Thyroid gland (tissue), 4 donors: ENCODE data around the gene RAD9A. TPM values are rescaled to one million over a fixed set of nuclear protein-coding genes. Genes with fewer than 3 reads are reported as not detected.
A peak's percentile ranks its signal among the peaks of the same experiment; 100 is the strongest.

Source experiments
- DNase-seq, 2 donors: peaks; one replicate each; pipeline ENCODE4 v3.0.0-alpha.2; 2019
- H3K27ac ChIP-seq, 3 donors: fragments of 200-600 bp; sonication (generic); 1 replicate in 2 of 3; 2 replicates in 1 of 3; pipeline ENCODE4 v1.5.1; 2016 to 2019; ENCODE audit warnings: mild to moderate bottlenecking in 1 of 3, moderate library complexity in 1 of 3
- H3K27me3 ChIP-seq: fragments of 200-600 bp; sonication (generic); one replicate; pipeline ENCODE4 v1.5.1; 2019
- H3K36me3 ChIP-seq, 2 donors: fragments of 200-600 bp; sonication (generic); one replicate each; pipeline ENCODE4 v1.5.1; 2016 to 2019
- H3K4me1 ChIP-seq, 2 donors: fragments of 200-600 bp; sonication (generic); one replicate each; pipeline ENCODE4 v1.5.1; 2017 to 2019
- H3K4me3 ChIP-seq, 3 donors: fragments of 200-600 bp; sonication (generic); replicated peaks in 1 of 3; 1 replicate in 2 of 3; 2 replicates in 1 of 3; pipeline ENCODE4 v1.5.1; 2016; ENCODE audit warnings: mild to moderate bottlenecking in 1 of 3
- H3K9me3 ChIP-seq: fragments of 200-600 bp; sonication (generic); one replicate; pipeline ENCODE4 v1.5.1; 2017
- CTCF ChIP-seq, 6 experiments: fragments of 200-600 bp in 3 of 6; fragments of 450-650 bp in 3 of 6; sonication (generic) in 3 of 6; IDR thresholded peaks; one replicate each; pipeline ENCODE4 v1.5.1; 2016 to 2019; ENCODE audit warnings: antibody characterized with exemption in 6 of 6, mild to moderate bottlenecking in 2 of 6, inconsistent platforms in 1 of 6, moderate library complexity in 1 of 6
- POLR2A ChIP-seq, 2 donors: fragments of 450-650 bp; IDR thresholded peaks; one replicate each; pipeline ENCODE4 v1.6.1; 2017; ENCODE audit warnings: antibody characterized with exemption in 2 of 2, mild to moderate bottlenecking in 2 of 2, moderate library complexity in 1 of 2
- WGBS, 2 donors: methylation state at CpG; one replicate each; pipeline ENCODE4 v1.1.5; 2017; 5-methylcytosine and 5-hydroxymethylcytosine counted together
- intact Hi-C: fragments of 100-400 bp; cut with DNase I; formaldehyde crosslinking; loops from one replicate; pipeline ENCODE4 v1.15.1; 2023
- total RNA-seq, 4 donors: library from RNA; depleted of rRNA; stranded (reverse); fragments of >200 nt; gene quantifications; one replicate each; pipeline ENCODE4 v1.2.3, GENCODE V29; 2016

Gene RAD9A
- total RNA-seq, 4 donors from 2014 or later, result 22.7 to 38.0 (median 31.0) TPM

GRCh38 chr11:67351275-67352005, 40.3 kb upstream of the RAD9A start:
- 49 to 54% methylated on average over 9 to 11 of the region's 11 CpGs for WGBS, 2 donors
- Histone ChIP-seq H3K9me3 (no peaks in the 10 kb centered on the region), H3K36me3 (no peaks in the 10 kb centered on the region), H3K4me3 (no peak overlapping the region), H3K27me3 (no peaks in the 10 kb centered on the region), H3K4me1 (peaks cover 20 to 48% of the 10 kb centered on the region in 2 donors), H3K27ac (peak overlapping the region; percentile 63 to 99 (median 96))
- intact Hi-C loops, result loop anchor here (10.0 kb wide), 1 partner anchor 153 kb away; the partner anchor contains the start of genes CDK2AP2 and PITPNM1
- TF ChIP-seq CTCF (IDR thresholded peaks at IDR 0.05) (peak; percentile 84 to 96 (median 86)), POLR2A (IDR thresholded peaks at IDR 0.05) (no peak)
- peak; percentile 68 to 71 for DNase-seq

DNA sequence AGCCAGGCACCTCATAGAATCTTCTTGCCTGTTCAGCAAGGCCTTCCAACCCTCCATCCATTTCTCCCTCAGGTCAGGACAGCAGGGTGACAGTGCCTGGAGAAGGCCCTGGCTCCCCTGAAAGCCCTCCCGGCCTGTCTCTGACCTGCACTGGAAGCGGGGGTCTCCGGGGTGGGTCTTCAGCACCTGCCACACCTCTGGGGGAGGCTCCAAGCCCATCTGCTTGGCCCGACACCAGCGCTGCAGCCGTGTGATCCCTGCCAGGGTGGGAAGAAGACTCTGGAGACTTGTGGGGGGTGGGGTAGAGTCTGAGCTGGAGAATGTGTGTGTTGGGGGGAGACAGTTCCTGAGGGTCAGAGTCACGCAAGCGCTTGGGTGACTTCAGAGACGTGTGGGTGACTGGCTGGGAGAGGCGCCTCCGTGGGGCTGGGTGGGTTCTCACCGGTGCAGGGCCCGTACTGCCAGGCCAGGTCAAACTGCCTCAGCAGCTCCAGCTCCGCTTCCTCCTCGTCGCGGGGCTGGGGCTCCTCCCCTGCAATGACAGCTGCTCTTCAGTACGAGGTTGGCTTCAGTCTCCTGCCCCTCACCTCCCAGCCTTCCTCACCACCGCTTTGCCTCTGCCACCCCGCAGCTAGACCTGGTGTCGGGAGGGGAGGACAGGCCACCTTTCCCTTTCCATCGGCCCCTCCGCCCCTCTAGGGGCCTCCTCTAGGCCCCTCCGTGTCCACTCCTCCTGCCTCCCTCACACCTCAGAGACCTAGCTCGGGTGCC, 39.1 kb upstream of the RAD9A start:
- Histone ChIP-seq H3K27ac (peak overlapping the region; percentile 81 to 99 (median 96)), H3K4me3 (peak overlapping the region; percentile 30 to 69 (median 42)), H3K4me1 (peaks cover 25 to 61% of the 10 kb centered on the region in 2 donors), H3K27me3 (no peaks in the 10 kb centered on the region), H3K9me3 (no peaks in the 10 kb centered on the region), H3K36me3 (no peaks in the 10 kb centered on the region)
- TF ChIP-seq POLR2A (IDR thresholded peaks at IDR 0.05) (no peak), CTCF (IDR thresholded peaks at IDR 0.05) (no peak)
- intact Hi-C loops, result loop anchor here (10.0 kb wide), 1 partner anchor 152 kb away; the partner anchor contains the start of genes CDK2AP2 and PITPNM1
- WGBS, 2 donors, result 9 to 17% methylated on average over 19 to 22 of the region's 25 CpGs
- peak in 1 of 2 donors; percentile 64 for DNase-seq

DNA sequence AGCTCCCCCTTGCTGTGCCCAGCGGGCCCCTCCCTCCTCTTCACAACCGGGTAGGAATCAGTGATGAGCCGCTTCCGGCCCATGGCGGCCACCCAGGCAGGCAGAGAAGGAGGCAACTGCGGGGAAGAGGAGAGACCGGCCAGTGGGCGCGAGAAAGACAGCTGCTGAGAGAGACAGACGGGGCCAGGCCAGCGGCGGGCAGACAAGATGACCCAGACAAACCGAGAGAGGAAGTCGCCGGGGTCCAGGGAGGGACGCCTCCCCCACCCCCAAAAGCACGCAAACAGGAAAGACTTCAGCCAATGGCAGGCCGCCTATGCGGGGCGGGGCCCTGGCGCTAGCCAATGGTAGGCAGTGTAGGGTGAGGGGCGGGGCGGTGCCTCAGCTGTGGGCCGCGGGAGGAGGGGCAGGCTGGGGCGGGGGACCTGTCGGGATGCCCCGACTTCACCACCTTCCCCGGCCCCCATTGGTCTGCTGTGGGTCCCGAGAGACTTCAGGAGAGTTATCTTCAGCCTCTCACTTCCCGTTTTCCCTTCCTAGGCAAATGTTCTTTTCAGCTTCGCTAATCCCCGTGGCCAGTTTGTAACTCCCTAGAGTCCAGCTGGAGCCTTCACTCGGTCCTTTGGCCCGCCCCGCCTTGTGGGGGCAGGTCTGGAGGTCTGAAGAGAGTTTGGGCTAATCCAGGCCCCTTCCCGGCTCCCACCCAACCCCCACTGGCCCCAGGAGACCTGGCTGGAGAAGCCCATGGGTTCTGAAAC, 38.3 kb upstream of the RAD9A start, which contains the start of gene POLD4:
POLD4 (minus strand) TSS at position 230 of the 758 bp plus-strand sequence; CDS start at position 83, 147 bp downstream.
- TF ChIP-seq POLR2A (IDR thresholded peaks at IDR 0.05) (peak in 1 of 2 donors; percentile 89), CTCF (IDR thresholded peaks at IDR 0.05) (no peak)
- no peaks in the 10 kb centered on the region for H3K27me3 ChIP-seq
- H3K9me3 ChIP-seq, result no peaks in the 10 kb centered on the region
- 0% methylated on average over 23 to 27 of the region's 37 CpGs for WGBS, 2 donors
- DNase-seq, result peak; percentile 99
- H3K4me3 ChIP-seq, result peak within 1 kb of the TSS; percentile 30 to 69 (median 42)
- peak within 1 kb of the TSS; percentile 81 to 99 (median 96) for H3K27ac ChIP-seq
- H3K4me1 ChIP-seq, result peaks cover 25 to 69% of the 10 kb centered on the region in 2 donors
- intact Hi-C loops, result loop anchor here (10.0 kb wide), 1 partner anchor 151 kb away; the partner anchor contains the start of genes CDK2AP2 and PITPNM1
- H3K36me3 ChIP-seq, result no peaks in the 10 kb centered on the region

DNA sequence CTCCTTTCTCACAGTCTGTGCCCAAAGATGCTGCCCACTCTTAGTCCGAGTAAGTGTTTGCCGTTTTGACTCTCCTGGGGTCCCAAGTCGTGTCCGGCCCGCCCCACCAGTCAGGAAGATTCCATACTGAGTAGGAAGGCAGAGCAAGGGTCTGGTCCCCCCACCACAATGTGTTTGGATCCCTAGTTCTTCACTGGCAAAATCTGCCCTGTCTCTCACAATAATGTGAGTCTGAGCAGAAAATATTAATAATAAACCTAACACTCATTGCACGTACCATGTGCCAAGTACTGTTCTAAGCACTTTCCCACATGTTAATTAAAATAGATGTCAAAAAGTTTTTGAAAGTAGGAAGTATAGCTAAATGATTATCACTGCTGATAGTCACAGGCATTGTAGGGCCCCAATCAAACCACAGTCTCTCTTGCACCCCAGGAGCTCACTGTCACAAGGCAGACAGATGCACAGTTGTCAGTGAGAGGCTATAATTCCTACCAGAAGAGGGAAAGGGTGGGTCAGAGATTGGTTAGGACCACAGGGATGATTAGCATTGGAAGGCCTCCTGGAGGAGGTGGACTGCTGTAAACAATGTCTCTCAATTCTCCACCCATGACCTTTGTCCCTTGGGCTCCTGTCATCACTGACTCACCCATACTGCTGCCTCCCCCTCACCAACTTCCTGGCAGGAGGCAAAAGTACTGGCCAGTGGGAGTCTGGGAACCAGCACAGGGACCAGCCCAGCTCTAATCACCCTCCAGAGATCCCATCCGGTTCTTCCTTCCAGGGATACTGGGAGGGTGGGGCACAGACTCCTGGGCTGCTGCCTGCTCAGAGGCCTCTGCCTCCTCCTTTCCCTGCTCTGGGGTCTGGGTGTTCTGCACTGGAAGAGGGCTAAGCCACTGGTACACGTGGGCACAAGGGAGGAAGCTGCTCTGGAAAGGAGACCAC, 37.4 kb upstream of the RAD9A start:
- Histone ChIP-seq H3K4me1 (peaks cover 25 to 70% of the 10 kb centered on the region in 2 donors), H3K9me3 (no peaks in the 10 kb centered on the region), H3K27ac (peak overlapping the region; percentile 81 to 99 (median 96)), H3K4me3 (peak overlapping the region in 1 of 3 donors; percentile 3), H3K27me3 (no peaks in the 10 kb centered on the region), H3K36me3 (no peaks in the 10 kb centered on the region)
- TF ChIP-seq CTCF (IDR thresholded peaks at IDR 0.05) (no peak), POLR2A (IDR thresholded peaks at IDR 0.05) (no peak)
- peak in 1 of 2 donors; percentile 26 for DNase-seq
- intact Hi-C loops, result loop anchor here (10.0 kb wide), 1 partner anchor 150 kb away; the partner anchor contains the start of genes CDK2AP2 and PITPNM1
- 22 to 35% methylated on average over 7 of the region's 8 CpGs for WGBS, 2 donors
